Spleen (tissue), 7 donors: ENCODE results near the gene EXOC6B.

Experiments
- POLR2A ChIP-seq, 3 donors: fragments of 450-650 bp; IDR thresholded peaks; one replicate each; pipeline ENCODE4 v1.5.1; 2017; ENCODE audit warnings: antibody characterized with exemption in 3 of 3, mild to moderate bottlenecking in 1 of 3
- POLR2AphosphoS5 ChIP-seq, 3 donors: sonication (generic); formaldehyde crosslinking; IDR thresholded peaks; one replicate each; pipeline ENCODE4 v1.5.1; 2017; ENCODE audit warnings: antibody characterized with exemption in 3 of 3
- TF ChIP-seq, protein P1 (sequence below), 11 experiments: fragments of 200-600 bp in 7 of 11; fragments of 450-650 bp in 4 of 11; sonication (generic) in 4 of 11; IDR thresholded peaks in 8 of 11; conservative IDR thresholded peaks in 3 of 11; 1 replicate in 7 of 11; 2 replicates in 4 of 11; pipeline versions ENCODE4 v1.4.0 to v1.8.0; 2016 to 2021; ENCODE audit warnings: antibody characterized with exemption in 11 of 11, inconsistent platforms in 4 of 11, mild to moderate bottlenecking in 1 of 11
- donor health status: DM: no; HTN: no; CAD: no; lungs with moderate emphysema.
- donor health status: DM: no; HTN: no; CAD: no.
- donor health status: DM: no; HTN: no; CAD: no.

DNA sequence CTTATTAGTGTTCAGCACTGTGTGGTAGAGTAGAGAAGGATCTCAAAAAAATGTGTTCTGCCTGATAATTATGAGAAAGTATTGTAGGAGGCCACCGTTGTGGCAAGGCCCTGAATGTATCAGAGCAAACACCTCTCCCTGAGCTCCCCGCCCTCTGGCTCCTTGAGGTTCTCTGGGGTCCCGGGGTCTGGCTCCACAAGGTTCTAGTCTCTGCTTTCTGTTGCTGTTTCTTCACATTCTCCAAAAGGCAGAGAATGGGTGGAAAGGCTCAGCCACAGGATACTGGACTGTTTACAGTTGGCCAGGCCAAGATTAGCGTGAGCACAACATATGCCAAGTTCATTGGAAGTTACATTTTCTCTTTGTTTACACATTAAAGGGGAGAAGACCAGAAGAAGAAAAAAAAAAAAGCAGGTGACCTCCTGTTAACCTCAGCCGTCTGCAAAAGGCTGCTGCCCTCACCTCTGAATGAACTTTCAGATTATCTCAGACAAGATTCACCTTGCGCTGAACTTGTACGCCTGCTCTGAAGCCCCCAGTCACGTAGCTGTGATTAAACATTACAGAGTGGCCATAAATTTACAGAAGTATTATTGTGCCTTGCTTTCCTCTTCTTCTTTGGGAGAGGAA, 621.6 kb downstream of the EXOC6B start:
- TF ChIP-seq, protein P1, sequence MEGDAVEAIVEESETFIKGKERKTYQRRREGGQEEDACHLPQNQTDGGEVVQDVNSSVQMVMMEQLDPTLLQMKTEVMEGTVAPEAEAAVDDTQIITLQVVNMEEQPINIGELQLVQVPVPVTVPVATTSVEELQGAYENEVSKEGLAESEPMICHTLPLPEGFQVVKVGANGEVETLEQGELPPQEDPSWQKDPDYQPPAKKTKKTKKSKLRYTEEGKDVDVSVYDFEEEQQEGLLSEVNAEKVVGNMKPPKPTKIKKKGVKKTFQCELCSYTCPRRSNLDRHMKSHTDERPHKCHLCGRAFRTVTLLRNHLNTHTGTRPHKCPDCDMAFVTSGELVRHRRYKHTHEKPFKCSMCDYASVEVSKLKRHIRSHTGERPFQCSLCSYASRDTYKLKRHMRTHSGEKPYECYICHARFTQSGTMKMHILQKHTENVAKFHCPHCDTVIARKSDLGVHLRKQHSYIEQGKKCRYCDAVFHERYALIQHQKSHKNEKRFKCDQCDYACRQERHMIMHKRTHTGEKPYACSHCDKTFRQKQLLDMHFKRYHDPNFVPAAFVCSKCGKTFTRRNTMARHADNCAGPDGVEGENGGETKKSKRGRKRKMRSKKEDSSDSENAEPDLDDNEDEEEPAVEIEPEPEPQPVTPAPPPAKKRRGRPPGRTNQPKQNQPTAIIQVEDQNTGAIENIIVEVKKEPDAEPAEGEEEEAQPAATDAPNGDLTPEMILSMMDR (IDR thresholded peaks at IDR 0.05 in 8 of 11, conservative IDR thresholded peaks at IDR 0.05 in 3 of 11) = no peak
- TF ChIP-seq POLR2AphosphoS5 (IDR thresholded peaks at IDR 0.05) (no peak), POLR2A (IDR thresholded peaks at IDR 0.05) (no peak)
